ENCODE results near the gene SNX32. TPM values are rescaled to one million over a fixed set of nuclear protein-coding genes. Genes with fewer than 3 reads are reported as not detected.

The SNX32 gene
- total and polyA plus RNA-seq, 2 donors (not counting 3 experiments of a cell fraction or from before 2014, with no cell fraction given): 0.19 TPM; not detected in 1

GRCh38 chr11:65849366-65849765, 15.6 kb downstream of the SNX32 start:
- dilution Hi-C loops (cut with MboI; ENCODE audit: extremely low pct_ligation_motif_present, low sequenced_read_pairs) (no loop called here), intact Hi-C loops (cut with micrococcal nuclease) (no loop called here)
- no peak overlapping the region for H3K27ac ChIP-seq (ENCODE audit: insufficient read depth, low read depth, low read length)
- no peaks in the 10 kb centered on the region for H3K27me3 ChIP-seq (ENCODE audit: control insufficient read depth in 2 of 2, insufficient read depth in 2 of 2, low read length in 2 of 2)
- no peak overlapping the region for H3K4me2 ChIP-seq (ENCODE audit: insufficient read depth, low read length)
- no peaks in the 10 kb centered on the region for H3K4me1 ChIP-seq (ENCODE audit: control insufficient read depth, extremely low read depth, insufficient read depth, low read length)
- TF ChIP-seq JUN (IDR thresholded peaks at IDR 0.05; ENCODE audit: borderline replicate concordance, insufficient read depth, insufficient read length, low read depth) (no peak), MYC (IDR thresholded peaks at IDR 0.05; ENCODE audit: low read depth, low read length) (no peak), MAX (IDR thresholded peaks at IDR 0.05; ENCODE audit: insufficient read depth, insufficient read length) (no peak), GATA2 (IDR thresholded peaks at IDR 0.05; ENCODE audit: insufficient read depth, insufficient read length, low read depth, low read length) (no peak)
- TF ChIP-seq, protein P1, sequence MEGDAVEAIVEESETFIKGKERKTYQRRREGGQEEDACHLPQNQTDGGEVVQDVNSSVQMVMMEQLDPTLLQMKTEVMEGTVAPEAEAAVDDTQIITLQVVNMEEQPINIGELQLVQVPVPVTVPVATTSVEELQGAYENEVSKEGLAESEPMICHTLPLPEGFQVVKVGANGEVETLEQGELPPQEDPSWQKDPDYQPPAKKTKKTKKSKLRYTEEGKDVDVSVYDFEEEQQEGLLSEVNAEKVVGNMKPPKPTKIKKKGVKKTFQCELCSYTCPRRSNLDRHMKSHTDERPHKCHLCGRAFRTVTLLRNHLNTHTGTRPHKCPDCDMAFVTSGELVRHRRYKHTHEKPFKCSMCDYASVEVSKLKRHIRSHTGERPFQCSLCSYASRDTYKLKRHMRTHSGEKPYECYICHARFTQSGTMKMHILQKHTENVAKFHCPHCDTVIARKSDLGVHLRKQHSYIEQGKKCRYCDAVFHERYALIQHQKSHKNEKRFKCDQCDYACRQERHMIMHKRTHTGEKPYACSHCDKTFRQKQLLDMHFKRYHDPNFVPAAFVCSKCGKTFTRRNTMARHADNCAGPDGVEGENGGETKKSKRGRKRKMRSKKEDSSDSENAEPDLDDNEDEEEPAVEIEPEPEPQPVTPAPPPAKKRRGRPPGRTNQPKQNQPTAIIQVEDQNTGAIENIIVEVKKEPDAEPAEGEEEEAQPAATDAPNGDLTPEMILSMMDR (IDR thresholded peaks at IDR 0.05; ENCODE audit: extremely low read depth in 1 of 2, insufficient read depth in 1 of 2, low read depth in 1 of 2, low read length in 2 of 2): no peak
- H3K9ac ChIP-seq (replicated peaks; ENCODE audit: extremely low read depth, insufficient read depth, low read length): no peak overlapping the region
- H3K9me3 ChIP-seq (replicated peaks; ENCODE audit: control insufficient read depth, insufficient read depth, low read length): no peaks in the 10 kb centered on the region
- no peak overlapping the region for H3K4me3 ChIP-seq (replicated peaks in 1 of 3; ENCODE audit: insufficient read depth in 1 of 3, low read depth in 1 of 3, low read length in 3 of 3)
- no peak overlapping the region for H2AFZ ChIP-seq (ENCODE audit: low read depth, low read length)
- peaks cover 13% of the 10 kb centered on the region for H3K79me2 ChIP-seq (ENCODE audit: control insufficient read depth, insufficient read depth, low read length)
- no peak for FAIRE-seq
- POLR2A ChIA-PET: interaction anchor here (1.1 kb wide), 1 partner anchor 44 kb away, joined by 3 read pairs; no protein-coding TSS in a partner anchor
- CTCF ChIA-PET: interaction anchor here (1.2 to 3.7 kb wide), 5 partner anchors 10 to 69 kb away, joined by 3 to 18 read pairs (median 7); partner anchors contain the start of genes AP5B1, FIBP and MUS81
- no peaks in the 10 kb centered on the region for H3K9me1 ChIP-seq (replicated peaks; ENCODE audit: control insufficient read depth, extremely low read depth, insufficient read depth, low read length)
- H3K36me3 ChIP-seq (ENCODE audit: control insufficient read depth in 2 of 2, extremely low read depth in 1 of 2, insufficient read depth in 2 of 2, low read length in 2 of 2): peaks cover 14 to 26% of the 10 kb centered on the region in 2 experiments
- peaks cover 5% of the 10 kb centered on the region for H4K20me1 ChIP-seq (replicated peaks; ENCODE audit: control insufficient read depth, extremely low read depth, insufficient read depth, low read length)
- DNase-seq (ENCODE audit: low read depth, low spot score): no peak
- no TSS peak for BruUV-seq (replicated peaks)

Data from endothelial cell of umbilical vein (primary cell).